NOMO-1 treated with dmso at 0.1 percent for 144 hours (cell line): Measurements from ENCODE around the gene ELOA.

Experiments
- DNase-seq: peaks from one replicate; lab custom pipeline; 2025; ENCODE audit not compliant: unreplicated experiment; lab: John Stamatoyannopoulos, UW

Gene ELOA

DNA sequence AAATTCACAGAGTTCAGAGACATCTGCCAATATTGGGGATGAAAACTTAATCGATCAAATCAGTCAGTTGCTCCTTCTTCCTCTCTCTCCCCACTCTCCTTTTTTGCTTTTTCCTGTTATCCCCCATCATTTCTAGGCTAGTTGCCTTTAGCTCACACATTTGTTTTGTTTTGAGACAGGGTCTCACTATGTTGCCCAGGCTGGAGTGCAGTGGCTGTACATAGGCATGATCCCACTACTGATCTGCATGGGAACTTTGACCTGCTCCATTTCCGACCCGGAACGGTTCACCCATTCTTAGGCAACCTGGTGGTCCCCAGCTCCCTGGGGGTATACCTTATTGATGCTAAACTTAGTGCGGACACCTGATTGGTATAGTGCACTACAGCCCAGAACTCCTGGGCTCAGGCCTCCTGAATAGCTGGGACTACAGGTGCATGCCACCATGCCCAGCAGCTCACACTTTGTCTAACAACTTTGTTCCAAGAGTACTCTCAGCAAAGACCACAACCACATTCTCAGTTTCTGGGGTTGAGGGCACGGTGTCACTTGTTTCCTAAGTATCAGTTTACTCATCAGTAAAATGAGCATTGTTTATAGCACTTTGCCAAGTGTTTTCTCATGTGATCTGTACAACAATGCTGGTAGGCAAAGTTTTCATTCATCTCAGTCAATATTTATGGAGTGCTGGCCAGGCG, 6.7 kb upstream of the ELOA start:
- DNase-seq = no peak

DNA sequence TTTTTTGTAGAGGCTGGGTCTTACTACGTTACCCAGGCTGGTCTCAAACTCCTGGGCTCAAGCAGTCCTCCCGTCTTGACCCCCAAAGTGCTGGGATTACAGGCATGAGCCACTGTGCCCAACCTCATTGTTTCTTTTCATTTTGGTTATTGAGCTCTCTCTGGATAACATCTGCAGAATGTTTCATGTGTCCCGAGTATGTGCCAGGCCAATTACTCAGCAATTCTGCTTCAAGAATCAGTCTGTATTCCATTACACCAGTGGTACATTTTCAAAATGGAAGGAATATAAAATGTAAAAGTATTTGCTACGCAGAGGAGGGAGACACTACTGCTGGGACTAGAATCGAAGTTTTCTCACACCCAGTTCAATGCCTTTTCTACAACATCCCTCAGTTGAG, 1.7 kb upstream of the ELOA start:
- no peak for DNase-seq

GRCh38 chr1:23742670-23743286, 493 bp upstream of the ELOA start:
- no peak for DNase-seq

- no peak for DNase-seq
Measured at GRCh38 chr1:23745515-23745914, 2.2 kb downstream of the ELOA start.

- DNase-seq = no peak
Measured at GRCh38 chr1:23748016-23748415, 4.7 kb downstream of the ELOA start.

GRCh38 chr1:23751050-23751814, 8.0 kb downstream of the ELOA start:
- DNase-seq = no peak

DNA sequence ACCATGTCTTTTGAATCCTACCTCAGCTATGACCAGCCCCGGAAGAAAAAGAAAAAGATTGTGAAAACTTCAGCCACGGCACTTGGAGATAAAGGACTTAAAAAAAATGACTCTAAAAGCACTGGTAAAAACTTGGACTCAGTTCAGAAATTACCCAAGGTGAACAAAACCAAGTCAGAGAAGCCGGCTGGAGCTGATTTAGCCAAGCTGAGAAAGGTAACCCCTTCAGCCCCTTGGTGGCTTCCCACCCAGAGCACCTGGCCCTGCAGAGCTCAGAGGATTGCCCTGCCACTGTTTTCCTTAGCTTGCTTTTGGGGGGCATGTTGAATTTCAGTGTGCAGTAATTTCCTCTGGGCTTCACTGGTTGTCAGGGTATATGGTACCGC, 8.5 kb downstream of the ELOA start:
- DNase-seq = no peak

- no peak for DNase-seq
Measured at GRCh38 chr1:23752909-23753308, 9.6 kb downstream of the ELOA start.

GRCh38 chr1:23756676-23757075, 13.4 kb downstream of the ELOA start:
- DNase-seq = no peak

DNA sequence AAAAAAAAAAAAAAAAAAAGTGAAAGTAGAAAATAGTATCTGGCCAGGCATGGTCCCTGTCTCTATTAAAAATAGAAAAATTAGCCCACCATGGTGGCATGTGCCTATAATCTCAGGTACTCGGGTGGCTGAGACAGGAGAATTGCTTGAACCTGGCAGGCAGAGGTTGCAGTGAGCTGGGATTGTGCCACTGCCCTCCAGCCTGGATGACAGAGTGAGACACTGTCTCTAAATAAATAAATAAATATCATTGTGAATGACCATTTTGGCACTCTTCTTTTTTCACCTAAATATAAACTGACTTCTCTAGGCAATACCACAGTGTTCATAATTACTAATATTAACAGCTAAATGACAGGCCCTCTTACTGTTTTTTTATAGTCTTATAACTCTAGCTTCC, 14.5 kb downstream of the ELOA start:
- no peak for DNase-seq

- no peak for DNase-seq
Measured at GRCh38 chr1:23759277-23759676, 16.0 kb downstream of the ELOA start.

DNA sequence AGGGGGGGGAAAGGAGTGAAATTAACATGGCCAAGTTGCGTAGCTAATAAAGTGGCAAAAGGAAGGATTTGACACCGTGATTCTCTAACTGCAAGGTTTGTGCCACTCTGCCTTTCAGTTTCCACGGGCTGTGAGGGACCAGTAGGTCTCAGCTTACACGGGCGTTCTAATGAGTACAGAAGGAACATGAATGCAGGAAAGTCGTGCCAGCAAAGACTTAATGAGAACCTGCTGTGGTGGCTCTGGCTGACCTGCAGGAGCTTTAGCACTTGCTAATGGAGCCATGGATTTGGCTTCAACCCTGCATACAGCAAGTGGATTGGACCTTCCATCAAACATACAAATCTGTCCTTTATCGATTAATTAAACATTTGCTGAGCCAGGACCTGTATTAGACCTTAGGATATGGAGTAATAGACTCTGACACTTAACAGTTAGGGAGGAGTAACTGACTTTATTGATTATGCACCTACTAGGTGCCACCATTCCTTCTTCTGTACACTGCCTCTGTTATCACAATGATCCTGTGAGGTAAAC, 19.8 kb downstream of the ELOA start:
- no peak for DNase-seq

DNA sequence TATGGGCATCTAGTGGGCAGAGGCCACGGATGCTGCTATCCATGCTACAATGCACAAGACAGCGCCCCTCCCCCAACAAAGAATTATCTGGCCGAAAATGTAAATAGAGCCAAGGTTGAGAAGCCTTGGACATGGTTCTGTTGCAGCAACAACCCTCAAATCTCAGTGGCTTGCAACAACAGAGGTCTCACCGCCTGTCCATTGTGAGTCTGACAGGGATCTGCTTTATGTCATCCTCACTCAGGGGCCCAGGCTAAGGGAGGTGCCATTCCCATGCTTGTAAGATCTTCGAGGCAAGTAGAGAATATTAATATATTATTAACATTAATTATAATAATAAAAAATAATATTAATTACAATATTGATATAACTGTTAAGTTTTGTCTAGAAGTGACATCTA, 25.5 kb downstream of the ELOA start:
- DNase-seq = no peak

DNA sequence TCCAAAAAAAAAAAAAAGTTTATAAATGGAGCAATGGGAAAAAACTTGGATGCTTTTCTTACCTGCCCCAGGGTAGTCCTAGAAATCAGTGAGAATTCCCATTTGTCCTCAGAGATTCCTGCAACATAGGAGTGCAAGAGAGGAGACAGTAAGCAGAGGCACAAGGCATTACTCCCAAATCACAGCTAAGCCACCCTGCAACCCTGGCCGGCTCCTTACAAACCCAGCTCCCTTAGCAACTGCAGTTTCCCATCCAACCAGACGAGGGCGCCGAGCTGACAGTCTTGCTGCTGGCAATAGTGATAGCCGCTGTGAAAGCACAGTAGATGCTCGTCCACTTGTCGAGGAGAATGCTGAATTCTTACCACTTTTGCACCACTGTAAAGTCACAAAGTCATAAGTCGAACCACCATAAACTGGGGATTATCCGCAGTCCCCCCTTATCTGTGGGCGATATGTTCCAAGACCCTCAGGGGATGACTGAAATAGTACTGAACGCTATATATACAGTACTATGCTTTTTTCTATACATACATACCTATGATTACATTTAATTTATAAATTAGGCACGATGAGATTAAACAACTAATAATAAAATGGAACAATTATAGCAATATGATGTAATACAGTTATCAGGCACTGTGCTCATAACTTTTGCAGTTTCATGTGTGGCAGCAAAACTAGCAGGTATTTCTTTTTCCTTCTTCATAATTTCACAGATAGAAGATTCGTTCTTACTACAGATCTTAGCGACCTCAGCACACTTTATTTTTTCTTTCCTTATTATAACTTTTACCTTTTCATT, 29.0 kb downstream of the ELOA start:
- peak; percentile 17 for DNase-seq

GRCh38 chr1:23772854-23773242, 29.6 kb downstream of the ELOA start:
- DNase-seq = no peak

DNA sequence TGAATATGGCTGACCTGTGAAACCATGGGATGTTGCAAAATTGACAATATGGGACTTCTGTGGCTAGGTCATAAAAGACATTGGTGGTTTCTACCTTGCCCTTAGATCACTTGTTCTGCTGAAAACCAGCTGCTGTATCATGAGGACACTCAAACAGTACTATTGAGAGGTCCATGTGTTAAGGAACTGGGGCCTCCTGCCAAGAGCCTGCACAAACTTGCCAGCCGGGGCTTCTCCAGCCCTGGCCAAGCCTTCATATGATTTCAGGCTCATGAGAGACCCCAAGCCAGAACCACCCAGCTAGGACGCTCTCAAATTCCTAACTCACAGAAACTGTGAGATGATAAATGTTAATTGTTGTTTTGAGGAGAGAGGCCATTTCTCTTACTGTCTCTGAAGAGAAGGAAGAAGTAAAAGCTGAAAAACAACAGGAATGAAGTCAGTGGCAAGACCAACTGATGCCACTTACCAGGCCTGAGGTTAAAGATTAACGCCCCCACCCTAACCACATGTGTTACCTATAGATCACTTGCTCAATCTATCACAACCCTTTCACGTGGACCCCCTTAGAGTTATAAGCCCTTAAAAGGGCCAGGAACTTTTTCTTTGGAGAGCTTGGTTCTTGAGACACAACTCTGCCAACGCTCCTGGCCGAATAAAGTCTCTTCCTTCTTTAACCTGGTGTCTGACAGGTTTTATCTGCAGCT, 31.1 kb downstream of the ELOA start:
- DNase-seq = no peak

DNA sequence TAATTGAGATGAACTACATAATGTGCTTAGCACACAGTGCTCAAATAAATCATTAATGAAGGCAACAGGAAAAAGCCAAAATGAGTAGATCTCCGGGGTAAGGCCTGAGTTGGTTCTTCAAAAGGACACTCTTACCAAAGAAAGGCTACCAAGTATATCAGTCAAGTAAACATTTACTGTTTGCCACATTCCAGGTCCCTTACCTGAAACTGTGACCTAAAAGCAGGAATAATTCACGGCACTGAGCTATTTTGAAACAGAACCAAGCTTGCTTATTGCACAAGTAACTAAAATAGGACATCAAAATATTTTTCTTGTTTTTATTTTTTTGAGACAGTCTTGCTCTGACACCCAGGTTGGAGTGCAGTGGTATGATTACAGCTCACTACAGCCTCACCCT, 32.9 kb downstream of the ELOA start:
- DNase-seq = no peak

DNA sequence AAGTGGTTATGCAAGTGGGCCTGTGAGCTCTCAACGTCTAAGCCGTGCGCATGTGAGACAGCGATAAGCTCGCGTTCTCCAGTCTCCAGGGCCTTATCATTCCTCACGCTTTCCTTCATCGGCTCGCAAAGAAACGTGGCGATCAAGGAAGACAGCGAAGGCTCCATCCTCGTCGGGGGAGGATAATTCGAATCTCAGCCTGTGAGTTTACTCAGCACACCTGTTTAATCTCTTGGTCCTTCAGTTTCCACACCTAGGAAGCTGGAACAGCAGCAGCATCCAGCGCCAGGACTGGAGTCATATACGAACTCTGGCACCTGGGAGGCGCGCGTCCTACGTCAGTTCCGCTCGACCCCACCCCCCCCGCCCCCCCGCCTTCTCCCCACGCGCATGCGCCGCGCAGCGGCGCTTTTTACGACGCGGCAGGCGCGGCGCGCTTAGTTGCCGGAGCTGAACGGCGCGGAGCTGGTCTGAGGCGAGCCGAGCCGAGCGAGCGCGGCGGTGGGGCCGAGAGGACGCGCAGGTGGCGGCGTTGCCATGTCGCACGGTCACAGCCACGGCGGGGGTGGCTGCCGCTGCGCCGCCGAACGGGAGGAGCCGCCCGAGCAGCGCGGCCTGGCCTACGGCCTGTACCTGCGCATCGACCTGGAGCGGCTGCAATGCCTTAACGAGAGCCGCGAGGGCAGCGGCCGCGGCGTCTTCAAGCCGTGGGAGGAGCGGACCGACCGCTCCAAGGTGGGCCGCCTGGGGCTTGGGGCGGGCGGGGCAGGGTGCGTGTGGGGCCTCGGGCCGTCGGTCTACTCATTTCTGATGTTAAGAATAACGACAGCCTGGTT, 34.9 kb downstream of the ELOA start, which contains the start of gene PITHD1:
TSS of gene PITHD1 (plus strand) at position 440 of the 836 bp plus-strand sequence. CDS start at position 538, 98 bp downstream.
- DNase-seq = peak; percentile 81

DNA sequence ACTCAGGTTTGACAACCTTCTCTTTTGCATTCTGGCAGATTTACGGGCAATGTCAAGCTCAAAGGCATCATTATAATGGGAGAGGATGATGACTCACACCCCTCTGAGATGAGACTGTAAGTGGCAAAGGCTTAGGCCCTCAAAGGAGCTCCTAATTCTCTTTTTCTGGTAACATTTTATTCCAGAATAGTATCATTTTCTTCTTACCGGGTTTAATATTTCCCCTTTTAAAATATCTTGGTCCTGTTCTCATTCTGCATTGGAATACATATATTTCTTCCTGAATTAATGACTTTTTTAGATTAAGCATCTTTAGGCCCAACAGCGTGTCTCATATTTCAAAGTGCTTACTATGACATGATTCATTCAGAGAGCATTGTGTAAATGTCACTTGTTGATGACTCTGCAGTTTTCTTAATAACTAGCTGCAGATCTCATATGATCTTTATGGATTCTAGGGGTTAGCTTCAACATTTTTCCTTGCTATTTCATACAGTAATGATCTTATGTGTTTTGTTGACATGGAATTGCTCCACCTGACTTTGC, 36.6 kb downstream of the ELOA start:
- no peak for DNase-seq
